Prostate gland (tissue), 2 donors: ENCODE data around the gene KIF5C. TPM values are rescaled to one million over a fixed set of nuclear protein-coding genes. Genes with fewer than 3 reads are reported as not detected.

ENCODE experiments used
- DNase-seq: peaks from one replicate; pipeline ENCODE4 v3.0.0-alpha.2; 2019; ENCODE audit warnings: low spot score
- H3K27ac ChIP-seq, 2 donors: fragments of 200-600 bp; sonication (generic); 2 replicates each; pipeline ENCODE4 v1.5.1; 2017 to 2019
- H3K27me3 ChIP-seq: fragments of 200-600 bp; sonication (generic); replicated peaks from 2 replicates; pipeline ENCODE4 v1.5.1; 2019; ENCODE audit not compliant: insufficient read depth
- H3K36me3 ChIP-seq, 2 donors: fragments of 200-600 bp; sonication (generic); 1 replicate in 1 of 2; 2 replicates in 1 of 2; pipeline versions ENCODE4 v1.5.1 to v1.8.1; 2017 to 2019
- H3K4me1 ChIP-seq: fragments of 200-600 bp; sonication (generic); replicated peaks from 2 replicates; pipeline ENCODE4 v1.5.1; 2019
- H3K4me3 ChIP-seq, 2 donors: fragments of 200-600 bp; sonication (generic); 2 replicates each; pipeline ENCODE4 v1.5.1; 2017 to 2019
- H3K9me3 ChIP-seq: fragments of 200-600 bp; sonication (generic); 2 replicates; pipeline ENCODE4 v1.5.1; 2017
- CTCF ChIP-seq, 4 experiments: fragments of 200-600 bp in 2 of 4; fragments of 450-650 bp in 2 of 4; sonication (generic) in 2 of 4; IDR thresholded peaks; 1 replicate in 3 of 4; 2 replicates in 1 of 4; pipeline ENCODE4 v1.5.1; 2016 to 2019; ENCODE audit warnings: antibody characterized with exemption in 4 of 4, mild to moderate bottlenecking in 2 of 4, moderate library complexity in 2 of 4
- POLR2A ChIP-seq: fragments of 450-650 bp; IDR thresholded peaks from one replicate; pipeline ENCODE4 v1.6.1; 2016; ENCODE audit warnings: antibody characterized with exemption, mild to moderate bottlenecking
- POLR2AphosphoS5 ChIP-seq: sonication (generic); formaldehyde crosslinking; IDR thresholded peaks from one replicate; pipeline ENCODE4 v1.6.1; 2017; ENCODE audit warnings: antibody characterized with exemption
- WGBS: methylation state at CpG from one replicate; pipeline ENCODE4 v1.1.5; 2018; 5-methylcytosine and 5-hydroxymethylcytosine counted together
- intact Hi-C: fragments of 100-400 bp; cut with DNase I; formaldehyde crosslinking; loops from one replicate; pipeline ENCODE4 v1.14.2; 2022
- total RNA-seq, 2 donors: library from RNA; depleted of rRNA; stranded (reverse); fragments of >200 nt; gene quantifications; one replicate each; pipeline ENCODE4 v1.1.0, GENCODE V29; 2016

Gene KIF5C
- total RNA-seq, 2 donors from 2014 or later = 84.3 to 123 TPM

DNA sequence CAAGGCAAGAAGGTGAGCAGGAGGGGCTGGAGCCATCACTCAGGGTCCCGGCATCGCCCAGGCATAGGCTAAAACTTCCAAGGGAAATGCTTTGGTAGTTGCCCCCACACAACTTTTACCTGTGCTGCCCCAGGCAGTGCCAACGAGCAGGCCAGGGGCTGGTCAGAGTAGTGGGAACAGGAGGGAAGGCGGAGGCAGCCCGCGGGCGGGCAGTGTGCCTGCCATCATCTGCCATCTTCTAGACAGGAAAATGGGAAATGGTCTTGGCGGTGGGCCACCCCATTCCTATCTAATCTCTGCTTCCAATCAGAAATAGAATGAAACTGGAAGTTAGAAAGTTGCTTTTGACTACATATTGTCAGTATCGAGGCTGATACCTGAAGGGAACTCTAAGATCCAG lies 137.5 kb downstream of the KIF5C start:
- intact Hi-C loops = no loop called here
- no peak for DNase-seq
- WGBS = 86% methylated on average over 9 of the region's 9 CpGs
- Histone ChIP-seq H3K9me3 (no peaks in the 10 kb centered on the region), H3K36me3 (no peaks in the 10 kb centered on the region), H3K27me3 (no peaks in the 10 kb centered on the region), H3K4me3 (no peak overlapping the region), H3K27ac (no peak overlapping the region), H3K4me1 (no peaks in the 10 kb centered on the region)
- no peak for TF ChIP-seq CTCF (IDR thresholded peaks at IDR 0.05)
- TF ChIP-seq POLR2AphosphoS5 = no peak
- TF ChIP-seq POLR2A = no peak

DNA sequence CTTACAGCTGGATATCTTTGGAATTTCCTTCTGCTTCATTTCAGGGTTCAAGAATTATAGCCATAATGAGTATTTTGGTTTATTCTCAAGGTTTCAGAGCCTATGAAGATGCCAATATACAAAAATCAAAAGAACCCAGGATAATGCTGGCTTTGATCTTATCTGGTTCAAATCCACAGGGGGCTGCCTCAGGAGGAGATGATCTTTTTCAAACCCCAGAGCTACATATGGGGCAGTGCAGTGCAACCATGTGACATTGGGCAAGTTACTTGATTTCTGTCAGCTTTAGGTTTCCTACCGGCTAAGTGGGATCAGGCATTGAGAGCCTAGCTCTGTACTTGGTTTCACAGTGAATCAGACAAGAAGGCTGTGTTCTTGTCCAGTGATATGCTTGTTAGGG lies 140.5 kb downstream of the KIF5C start:
- Histone ChIP-seq H3K27me3 (no peaks in the 10 kb centered on the region), H3K4me3 (no peak overlapping the region), H3K4me1 (no peaks in the 10 kb centered on the region), H3K27ac (no peak overlapping the region), H3K36me3 (no peaks in the 10 kb centered on the region), H3K9me3 (no peaks in the 10 kb centered on the region)
- intact Hi-C loops = loop anchor here (5.0 kb wide), 1 partner anchor 547 kb away; no protein-coding TSS in a partner anchor
- DNase-seq = no peak
- WGBS = 94% methylated on average over 1 of the region's 1 CpG
- TF ChIP-seq POLR2A = no peak
- no peak for TF ChIP-seq CTCF (IDR thresholded peaks at IDR 0.05)
- no peak for TF ChIP-seq POLR2AphosphoS5

- Histone ChIP-seq H3K4me3 (no peak overlapping the region), H3K27ac (no peak overlapping the region), H3K36me3 (no peaks in the 10 kb centered on the region), H3K4me1 (no peaks in the 10 kb centered on the region), H3K9me3 (no peaks in the 10 kb centered on the region), H3K27me3 (no peaks in the 10 kb centered on the region)
- 96% methylated on average over 4 of the region's 4 CpGs for WGBS
- TF ChIP-seq POLR2A (no peak), CTCF (IDR thresholded peaks at IDR 0.05) (no peak), POLR2AphosphoS5 (no peak)
- intact Hi-C loops = loop anchor here (5.0 kb wide), 1 partner anchor 546 kb away; no protein-coding TSS in a partner anchor
- DNase-seq = no peak
Observed at GRCh38 chr2:149015926-149016563, 141.0 kb downstream of the KIF5C start.

- peak; percentile 74 to 90 (median 86) for TF ChIP-seq CTCF (IDR thresholded peaks at IDR 0.05)
- peak; percentile 58 for TF ChIP-seq POLR2AphosphoS5
- TF ChIP-seq POLR2A = no peak
- intact Hi-C loops = loop anchor here (5.0 kb wide), 1 partner anchor 545 kb away; no protein-coding TSS in a partner anchor
- Histone ChIP-seq H3K9me3 (no peaks in the 10 kb centered on the region), H3K4me1 (no peaks in the 10 kb centered on the region), H3K4me3 (no peak overlapping the region), H3K27ac (no peak overlapping the region), H3K27me3 (no peaks in the 10 kb centered on the region), H3K36me3 (no peaks in the 10 kb centered on the region)
- WGBS = 50% methylated on average over 14 of the region's 14 CpGs
- DNase-seq = peak; percentile 81
Observed at GRCh38 chr2:149017116-149017985, 142.3 kb downstream of the KIF5C start.
